H1 (cell line): ENCODE data around the gene OR2F1.

Experiments
- CEBPB ChIP-seq: IDR thresholded peaks from 2 replicates; pipeline ENCODE4 v1.6.1; 2012; ENCODE audit warnings: low read depth, low read length
- CHD2 ChIP-seq: IDR thresholded peaks from 2 replicates; pipeline ENCODE4 v1.6.1; 2012; ENCODE audit warnings: low read length, improper control_type of control experiment
- CTCF ChIP-seq, 3 experiments: IDR thresholded peaks; 1 replicate in 2 of 3; 2 replicates in 1 of 3; pipeline versions ENCODE4 v1.5.1 to v1.6.1; 2011; ENCODE audit warnings: low read length in 3 of 3, mild to moderate bottlenecking in 3 of 3, inconsistent platforms in 2 of 3, low read depth in 1 of 3, moderate library complexity in 1 of 3; ENCODE audit not compliant: insufficient read depth in 1 of 3; ENCODE audit errors: control extremely low read depth in 1 of 3
- MAX ChIP-seq: IDR thresholded peaks from 2 replicates; pipeline ENCODE4 v1.6.1; 2012; ENCODE audit warnings: inconsistent platforms
- POLR2A ChIP-seq, 2 experiments: IDR thresholded peaks; 1 replicate in 1 of 2; 2 replicates in 1 of 2; pipeline ENCODE4 v1.6.1; 2011; ENCODE audit warnings: low read depth in 2 of 2, low read length in 2 of 2, mild to moderate bottlenecking in 2 of 2; ENCODE audit errors: control extremely low read depth in 1 of 2
- RBBP5 ChIP-seq: IDR thresholded peaks from 2 replicates; pipeline ENCODE4 v1.7.1; 2012; ENCODE audit warnings: low read depth, mild to moderate bottlenecking, inconsistent platforms, low read length, moderate library complexity, borderline replicate concordance
- SIN3A ChIP-seq, 2 experiments: IDR thresholded peaks in 1 of 2; conservative IDR thresholded peaks in 1 of 2; 2 replicates each; pipeline ENCODE4 v1.6.1; 2011 to 2012; ENCODE audit warnings: low read length in 2 of 2, improper control_type of control experiment in 1 of 2, low read depth in 1 of 2, mild to moderate bottlenecking in 1 of 2
- SIRT6 ChIP-seq: IDR thresholded peaks from one replicate; pipeline ENCODE4 v1.7.1; 2012; ENCODE audit warnings: low read length, inconsistent platforms
- TBP ChIP-seq: IDR thresholded peaks from 2 replicates; pipeline ENCODE4 v1.6.1; 2011; ENCODE audit warnings: low read depth, low read length, improper control_type of control experiment

GRCh38 chr7:143954544-143954943 is at the start of gene OR2F1:
- TF ChIP-seq SIRT6, result no peak
- no peak for TF ChIP-seq MAX
- no peak for TF ChIP-seq CTCF (IDR thresholded peaks at IDR 0.05; ENCODE audit: control extremely low read depth in 1 of 3, insufficient read depth in 1 of 3, low read depth in 1 of 3, low read length in 3 of 3)
- no peak for TF ChIP-seq CHD2
- TF ChIP-seq CEBPB, result no peak
- TF ChIP-seq TBP, result no peak
- TF ChIP-seq SIN3A (conservative IDR thresholded peaks at IDR 0.05 in 1 of 2, IDR thresholded peaks at IDR 0.05 in 1 of 2; ENCODE audit: low read depth in 1 of 2, low read length in 2 of 2), result no peak
- TF ChIP-seq RBBP5, result no peak
- TF ChIP-seq POLR2A (IDR thresholded peaks at IDR 0.05; ENCODE audit: control extremely low read depth in 1 of 2, low read depth in 2 of 2, low read length in 2 of 2), result no peak
